Central memory CD4-positive, alpha-beta T cell (primary cell): ENCODE results near the gene BCL2.
"Not testable (repeated sequence)": the region's sequence is repeated elsewhere in the genome, so short reads cannot be mapped to it uniquely, and the experiment has no call there.

Experiments used
- DNase-seq: peaks from one replicate; pipeline ENCODE4 v3.0.0; 2022

The BCL2 gene

DNA sequence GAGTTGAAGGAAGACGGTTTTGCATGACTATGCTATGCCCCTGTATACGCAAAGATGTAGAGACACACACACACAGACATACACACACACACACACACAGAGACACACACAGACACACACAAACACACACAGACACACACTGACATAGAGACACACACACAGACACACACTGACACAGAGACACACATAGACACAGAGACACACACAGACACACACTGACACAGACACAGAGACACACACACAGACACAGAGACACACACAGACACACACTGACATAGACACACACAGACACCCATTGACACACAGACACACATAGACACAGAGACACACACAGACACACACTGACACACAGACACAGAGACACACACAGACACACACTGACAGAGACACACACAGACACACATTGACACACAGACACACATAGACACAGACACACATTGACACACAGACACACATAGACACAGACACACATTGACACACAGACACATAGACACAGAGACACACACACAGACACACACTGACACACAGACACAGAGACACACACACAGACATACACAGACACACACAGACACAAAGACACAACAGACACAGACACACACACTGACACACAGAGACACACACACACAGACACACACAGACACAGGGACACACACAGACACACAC lies 121.3 kb downstream of the BCL2 start:
- DNase-seq, result no peak

DNA sequence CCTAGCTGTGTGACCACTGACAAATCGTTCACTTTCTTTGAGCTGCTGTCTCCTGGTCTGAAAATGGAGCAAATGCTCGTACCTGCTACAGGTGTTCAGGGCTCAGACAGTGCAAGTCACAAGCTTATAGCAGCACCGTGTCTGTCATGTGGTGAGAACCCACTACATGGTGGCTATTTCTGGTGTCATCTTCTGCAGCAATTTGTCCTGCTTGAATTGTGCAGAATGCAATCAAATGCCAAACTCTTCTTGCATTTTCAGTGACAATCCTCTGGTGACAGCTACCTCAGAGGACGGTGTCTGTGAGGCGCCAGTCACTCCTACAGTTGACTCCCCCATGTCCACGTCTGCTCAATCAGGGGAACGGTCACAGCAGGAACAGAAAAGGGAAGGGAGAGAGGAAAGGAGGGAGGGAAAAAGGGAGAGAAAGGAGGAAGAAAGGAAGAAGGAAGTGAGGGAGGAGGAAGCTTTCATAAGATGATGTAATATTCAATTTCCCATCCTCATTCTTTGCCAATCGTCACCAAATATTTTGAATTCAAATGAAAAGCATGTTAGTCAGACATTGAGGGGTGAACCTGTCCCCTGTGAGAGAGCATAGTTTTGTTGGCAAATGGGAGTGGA lies 122.2 kb downstream of the BCL2 start:
- no peak for DNase-seq

DNA sequence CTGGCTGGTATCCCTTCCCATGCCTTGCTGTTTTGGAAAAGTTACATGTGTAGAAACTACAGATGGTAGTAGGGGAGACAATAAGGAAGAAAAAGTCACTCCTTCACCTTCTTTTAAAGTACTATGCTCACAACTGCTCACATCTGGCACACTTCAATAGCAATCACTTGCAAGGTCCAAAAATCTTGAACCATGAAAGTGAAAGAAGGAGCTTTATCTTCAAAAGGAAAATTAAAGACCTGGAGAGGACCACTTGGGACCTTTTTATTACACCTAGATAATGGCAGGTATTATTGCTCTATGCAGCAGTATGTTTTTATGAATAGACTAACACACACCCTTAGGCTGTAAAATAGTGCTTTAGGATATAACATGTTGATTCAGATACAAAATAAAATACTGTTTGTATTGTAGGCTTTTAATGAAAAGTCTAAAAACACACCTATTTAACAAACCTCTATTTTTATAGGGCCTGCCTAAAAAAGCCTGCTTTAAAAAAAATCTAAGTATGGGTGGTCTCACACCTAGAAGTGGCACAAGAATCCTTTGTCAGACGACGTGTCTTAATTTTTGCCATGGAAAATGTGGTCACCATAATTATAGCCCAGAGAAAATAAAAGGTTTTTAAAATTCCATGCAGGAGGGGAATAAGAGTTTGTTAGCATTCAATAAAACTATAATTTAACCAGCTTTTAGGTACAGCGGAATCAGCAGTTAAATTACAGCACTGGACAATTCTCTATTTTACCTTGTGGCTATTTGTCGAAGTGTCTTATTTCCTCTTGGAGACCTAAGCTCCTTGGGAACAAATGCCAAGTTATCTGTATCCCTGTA lies 124.0 kb downstream of the BCL2 start:
- no peak for DNase-seq

DNA sequence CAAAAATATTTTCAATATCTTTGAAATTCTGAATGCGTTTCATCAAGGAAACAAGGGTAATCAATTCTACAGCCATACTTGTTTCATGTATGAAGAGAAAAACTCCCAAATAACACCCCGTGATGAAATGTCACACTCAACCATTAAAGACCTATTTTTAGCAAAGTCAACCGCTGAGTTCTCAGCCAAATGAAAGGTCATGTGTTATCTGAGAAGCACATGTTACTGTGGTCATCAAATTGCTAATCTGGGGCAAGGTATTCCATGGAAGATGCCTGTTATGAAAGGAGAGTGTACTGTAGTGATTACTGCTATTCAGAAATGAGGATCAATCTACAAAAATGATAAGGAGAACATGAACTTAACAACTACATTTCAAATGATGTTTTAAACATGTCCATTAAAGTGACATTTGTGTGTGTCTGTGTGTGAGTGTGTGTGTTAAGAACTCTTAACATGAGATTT lies 126.7 kb downstream of the BCL2 start:
- DNase-seq, result no peak

DNA sequence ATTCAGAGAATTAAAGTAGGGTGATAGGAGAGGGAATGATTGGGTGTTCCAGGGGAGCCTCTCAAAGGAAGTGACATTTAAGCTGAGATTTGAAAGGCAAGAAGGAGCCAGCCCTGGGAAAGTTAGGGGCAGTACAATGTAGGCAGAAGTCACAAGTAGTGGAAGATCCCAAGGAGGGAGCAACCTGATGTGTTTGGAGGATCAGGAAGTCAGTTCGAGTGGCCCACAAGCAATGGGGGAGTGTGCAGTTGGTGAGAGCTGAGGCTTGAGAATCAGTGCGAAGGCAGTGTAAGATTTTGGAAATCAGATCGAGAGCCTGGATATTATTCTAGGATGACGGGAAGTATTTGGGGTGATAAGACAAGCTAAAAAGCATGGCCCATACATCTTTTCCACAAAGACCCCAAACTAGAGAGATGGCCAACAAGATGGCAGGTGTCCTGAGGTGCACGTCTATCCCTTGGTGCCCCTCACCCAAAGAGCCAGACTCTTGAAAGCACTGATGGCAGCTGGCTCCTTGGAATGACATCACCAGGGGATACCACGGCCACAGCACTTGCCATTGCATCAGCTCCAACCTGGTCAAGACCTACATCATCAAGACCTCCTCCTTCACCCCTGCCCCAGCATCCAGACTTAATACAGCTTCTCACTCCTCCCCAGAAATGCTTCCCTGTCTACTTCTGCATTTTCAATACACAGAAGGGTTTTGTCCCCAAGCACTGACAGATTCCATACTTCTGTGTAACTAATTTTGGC lies 127.3 kb downstream of the BCL2 start:
- DNase-seq, result no peak

DNA sequence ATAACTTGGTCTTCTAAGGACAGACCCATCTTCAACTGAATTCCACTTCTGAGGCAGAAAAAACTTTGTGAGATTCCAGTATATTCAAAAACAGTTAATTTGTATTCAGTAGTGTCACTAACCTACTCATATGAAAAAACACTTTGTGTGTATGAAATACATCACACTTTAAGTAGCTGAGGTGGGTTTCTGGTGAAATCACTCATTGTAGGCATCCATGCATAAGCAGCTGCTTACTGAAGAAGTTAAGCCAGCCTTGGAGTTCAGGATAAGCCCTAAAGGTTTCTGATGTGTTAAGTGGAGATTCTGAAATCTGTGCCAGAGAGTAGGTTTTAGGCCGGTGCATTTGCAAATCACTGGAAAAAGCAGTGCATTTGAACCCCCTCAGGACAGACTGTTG lies 128.2 kb downstream of the BCL2 start:
- DNase-seq, result no peak

DNA sequence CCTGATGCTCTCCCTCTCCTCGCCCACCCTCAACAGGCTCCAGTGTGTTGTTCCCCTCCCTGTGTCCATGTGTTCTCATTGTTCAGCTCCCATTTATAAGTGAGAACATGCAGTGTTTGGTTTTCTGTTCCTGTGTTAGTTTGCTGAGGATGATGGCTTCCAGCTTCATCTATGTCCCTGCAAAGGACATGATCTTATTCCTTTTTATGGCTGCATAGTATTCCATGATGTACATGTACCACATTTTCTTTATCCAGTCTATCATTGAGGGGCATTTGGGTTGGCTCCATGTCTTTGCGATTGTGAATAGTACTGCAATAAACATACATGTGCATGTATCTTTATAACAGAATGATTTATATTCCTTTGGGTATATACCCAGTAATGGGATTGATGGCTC lies 128.7 kb downstream of the BCL2 start:
- DNase-seq, result not testable (repeated sequence)

DNA sequence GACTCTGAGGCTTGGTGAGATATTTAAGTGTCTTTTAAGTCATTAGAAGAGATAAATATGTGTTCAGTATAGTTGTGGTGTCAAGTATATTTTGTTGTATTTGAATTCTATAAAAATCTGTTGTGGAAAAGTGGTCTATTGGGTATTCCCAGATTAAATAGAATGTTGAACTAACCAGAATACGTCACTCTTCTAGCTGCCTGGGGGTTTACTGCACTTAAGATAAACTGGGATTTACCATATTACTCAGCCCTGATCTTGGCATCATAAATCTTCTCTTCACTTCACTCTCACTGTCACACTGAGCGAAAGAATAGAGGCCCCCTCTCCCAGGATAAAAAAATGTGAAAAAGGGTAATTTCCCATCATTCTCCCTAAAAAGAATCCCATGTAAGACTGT lies 129.8 kb downstream of the BCL2 start:
- DNase-seq, result no peak

DNA sequence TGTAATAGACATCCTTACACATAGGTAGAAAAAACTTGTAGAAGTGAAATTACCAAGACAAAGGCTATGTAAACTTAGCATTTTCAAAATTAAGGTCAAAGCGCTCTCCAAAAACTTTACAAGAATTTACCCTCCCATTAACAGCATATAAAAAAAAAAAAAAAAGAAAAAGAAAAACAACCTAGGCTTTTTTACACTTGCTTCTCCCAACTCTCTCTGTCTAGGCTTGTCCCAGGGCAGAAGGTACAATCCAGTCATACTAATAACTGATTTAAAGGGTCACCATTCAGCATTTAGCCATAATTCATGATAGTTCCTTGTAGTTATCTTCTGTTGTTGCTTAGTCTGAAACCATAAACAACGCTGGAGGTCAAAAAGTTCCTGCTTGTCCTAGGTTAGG lies 130.5 kb downstream of the BCL2 start:
- no peak for DNase-seq

DNA sequence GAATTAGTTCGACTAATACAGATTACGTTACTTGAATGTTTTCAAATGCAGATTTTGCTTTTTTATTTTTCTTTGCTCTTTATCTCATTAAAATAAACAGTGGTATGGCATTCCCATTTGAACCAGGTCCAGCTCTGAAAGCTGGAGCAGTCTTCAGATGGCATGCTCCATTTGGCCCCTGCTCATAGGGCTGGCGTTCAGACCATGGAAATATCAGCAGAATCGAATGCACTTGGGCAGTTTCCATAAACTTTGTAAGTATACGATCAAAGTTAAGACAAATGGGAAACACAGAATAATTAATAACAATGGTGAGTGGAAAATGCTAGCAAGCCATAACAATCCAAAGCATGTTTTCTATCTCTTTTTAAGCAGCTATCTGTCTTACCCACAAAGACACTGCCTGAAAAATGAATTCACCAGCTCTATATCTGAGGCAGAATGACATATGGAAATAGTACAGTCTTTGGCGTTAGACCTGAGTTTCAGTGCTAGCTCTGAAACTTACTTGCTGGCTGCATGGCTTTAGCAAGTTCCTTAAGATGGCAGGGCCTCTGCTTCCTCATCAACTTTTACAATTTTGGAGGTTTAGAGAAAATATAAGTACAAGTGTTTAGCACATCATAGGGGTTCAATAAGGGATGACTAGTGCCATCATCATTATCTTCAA lies 131.6 kb downstream of the BCL2 start:
- no peak for DNase-seq

DNA sequence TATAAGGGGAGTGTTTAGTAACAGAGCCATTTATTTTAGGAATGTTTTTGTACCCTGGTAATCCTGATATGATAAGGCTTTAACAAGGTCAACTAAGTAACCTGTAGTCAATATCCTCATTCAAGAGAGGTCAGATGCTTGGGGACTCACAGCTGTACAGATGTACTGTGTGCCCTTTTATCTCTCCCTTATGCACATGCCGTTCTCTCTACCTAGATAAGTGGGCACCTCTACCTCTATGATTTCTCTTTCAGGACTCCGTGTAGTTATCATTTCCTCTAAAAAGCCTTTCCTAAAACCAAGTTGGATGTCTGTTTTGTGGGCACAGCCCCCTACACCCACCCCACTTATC lies 132.4 kb downstream of the BCL2 start:
- DNase-seq, result no peak

DNA sequence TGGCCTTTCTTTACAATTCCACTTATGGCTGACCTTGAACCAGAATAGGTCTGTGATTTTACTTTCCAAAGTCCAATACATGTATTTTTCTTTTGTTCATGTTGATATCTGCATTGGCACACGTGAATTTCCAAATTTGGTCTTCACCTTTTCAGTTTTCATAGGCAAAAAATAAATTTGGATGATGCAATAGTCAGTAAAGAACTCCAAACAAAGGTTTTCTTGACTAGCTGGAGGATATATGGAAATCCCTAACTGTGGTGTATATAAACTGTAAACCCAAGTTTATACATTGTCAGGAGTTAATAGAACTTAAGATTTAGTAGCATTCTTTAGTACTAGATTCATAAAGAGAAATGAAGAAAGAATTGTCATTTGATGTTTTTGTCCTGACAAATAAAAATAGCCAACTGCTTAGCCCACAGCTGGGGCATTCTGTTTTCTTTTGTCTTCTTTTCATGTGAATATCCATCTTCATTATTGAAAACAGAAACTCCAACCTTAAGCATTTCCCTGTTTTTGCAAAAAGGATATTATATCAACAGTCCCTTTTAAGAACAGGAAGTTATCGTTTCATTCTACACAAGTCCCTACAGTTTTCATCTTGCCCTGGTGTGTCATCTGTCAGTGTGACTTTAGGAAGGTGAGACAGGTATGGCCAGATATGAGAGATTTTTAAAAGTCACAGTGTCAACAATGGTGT lies 132.9 kb downstream of the BCL2 start:
- no peak for DNase-seq

DNA sequence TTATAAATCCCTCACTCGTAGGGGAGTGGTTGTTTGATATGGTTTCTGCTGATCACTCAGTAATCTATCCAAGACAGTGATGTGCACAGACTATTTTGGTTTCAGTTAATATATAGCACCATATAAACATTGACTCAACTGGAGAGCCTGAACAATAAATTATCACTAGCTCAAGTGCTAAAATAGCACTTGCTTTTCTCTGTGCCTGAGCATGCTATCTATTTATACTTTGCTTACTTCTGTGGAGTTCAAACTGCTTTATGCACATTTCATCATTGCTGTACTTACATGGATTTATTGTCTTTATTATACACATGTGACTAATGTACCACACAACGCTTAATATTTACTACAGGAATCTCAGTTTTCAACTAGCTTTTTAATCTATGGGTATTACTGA lies 133.6 kb downstream of the BCL2 start:
- no peak for DNase-seq

DNA sequence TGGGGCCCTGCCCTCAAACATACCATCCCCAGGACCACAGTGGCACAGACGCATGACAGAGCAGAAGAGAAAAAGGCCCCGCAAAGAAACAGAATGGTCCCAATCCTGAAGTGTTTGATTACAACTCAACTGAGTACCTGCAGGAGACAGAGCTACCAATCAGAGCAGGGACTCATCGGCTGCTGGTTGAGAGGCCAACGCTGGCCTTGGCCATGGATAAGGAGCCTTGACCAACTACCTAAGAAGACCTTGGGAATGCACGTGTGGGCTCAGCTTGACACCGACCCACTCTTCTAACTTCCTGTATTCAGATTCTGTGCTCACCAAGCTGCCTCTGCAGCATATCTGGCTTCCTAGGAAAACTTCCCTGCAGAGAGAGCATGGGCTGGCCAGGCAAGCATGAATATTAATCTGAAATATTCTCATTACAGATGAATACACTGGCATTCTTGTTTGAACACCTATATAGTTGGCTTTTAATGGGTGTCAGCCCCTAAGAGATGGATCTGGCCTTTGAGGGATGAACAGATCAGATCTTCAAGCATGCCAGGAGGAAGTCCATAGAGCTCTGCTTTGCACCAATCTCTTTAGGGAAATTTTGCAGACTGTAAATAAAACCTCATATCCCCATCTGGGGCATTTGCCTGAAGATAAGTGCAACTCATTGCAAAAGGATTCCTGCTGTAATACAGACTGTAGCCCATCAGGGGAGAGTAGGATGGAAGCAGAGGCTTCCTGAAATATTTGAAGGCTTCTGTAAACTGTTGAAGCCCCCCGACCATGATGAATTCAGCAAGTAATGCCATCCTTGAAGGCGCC lies 135.4 kb downstream of the BCL2 start:
- no peak for DNase-seq

DNA sequence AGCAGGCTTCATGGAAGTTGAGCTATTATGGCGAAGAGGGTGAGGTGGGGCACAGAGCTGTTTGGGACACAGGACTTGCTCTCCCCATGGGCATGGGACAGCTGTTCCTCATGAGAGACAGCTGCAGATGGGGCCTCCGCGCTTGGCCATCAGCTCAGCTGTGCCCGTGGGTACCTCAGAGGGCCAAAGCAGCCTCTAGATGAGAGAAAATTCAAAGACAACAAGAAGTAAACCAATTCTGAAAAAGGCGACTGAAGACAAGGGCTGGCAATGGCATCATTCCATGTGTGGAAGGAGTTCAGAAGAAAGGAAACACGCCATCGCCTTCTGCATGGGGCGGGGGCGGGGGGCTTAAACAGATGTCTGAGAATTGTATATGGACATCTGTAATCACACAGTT lies 136.2 kb downstream of the BCL2 start:
- no peak for DNase-seq

DNA sequence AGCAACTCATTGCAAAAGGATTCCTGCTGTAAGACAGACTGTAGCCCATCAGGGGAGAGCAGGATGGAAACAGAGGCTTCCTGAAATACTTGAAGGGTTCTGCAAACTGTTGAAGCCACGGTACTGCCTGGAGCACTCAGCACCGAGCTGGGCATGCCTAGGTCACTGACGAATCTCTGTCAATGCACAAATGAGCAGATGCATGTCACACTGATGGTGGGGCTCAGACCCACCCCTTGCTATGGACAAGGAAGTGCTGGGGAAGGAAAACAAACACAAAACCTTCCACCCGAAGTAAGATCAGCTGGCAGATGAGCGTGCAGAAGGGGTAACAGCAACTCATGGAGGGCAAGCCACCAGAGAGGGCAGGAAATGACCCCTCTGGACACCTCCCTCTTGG lies 136.7 kb downstream of the BCL2 start:
- DNase-seq, result no peak

DNA sequence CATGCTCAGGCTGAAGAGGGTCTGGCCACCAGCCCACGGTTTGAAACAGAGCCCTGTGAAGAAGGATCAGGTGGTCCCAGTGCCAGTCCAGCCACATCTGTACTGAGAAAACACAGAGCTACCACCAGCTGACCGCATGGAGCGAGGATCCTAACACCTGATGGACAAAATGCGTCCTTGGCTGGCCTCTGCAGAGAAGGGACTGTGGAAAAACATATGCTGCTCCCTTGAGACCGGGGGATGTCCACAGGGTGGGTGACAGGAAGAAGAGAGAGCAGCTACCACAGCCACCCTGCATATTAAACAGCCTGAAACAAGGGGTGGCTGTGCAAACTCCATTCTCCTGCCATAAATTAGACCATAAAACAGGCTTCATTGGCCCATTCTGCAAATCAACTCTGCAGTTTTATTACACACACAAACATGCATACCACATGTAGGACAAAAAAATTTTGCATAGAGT lies 137.2 kb downstream of the BCL2 start:
- no peak for DNase-seq

DNA sequence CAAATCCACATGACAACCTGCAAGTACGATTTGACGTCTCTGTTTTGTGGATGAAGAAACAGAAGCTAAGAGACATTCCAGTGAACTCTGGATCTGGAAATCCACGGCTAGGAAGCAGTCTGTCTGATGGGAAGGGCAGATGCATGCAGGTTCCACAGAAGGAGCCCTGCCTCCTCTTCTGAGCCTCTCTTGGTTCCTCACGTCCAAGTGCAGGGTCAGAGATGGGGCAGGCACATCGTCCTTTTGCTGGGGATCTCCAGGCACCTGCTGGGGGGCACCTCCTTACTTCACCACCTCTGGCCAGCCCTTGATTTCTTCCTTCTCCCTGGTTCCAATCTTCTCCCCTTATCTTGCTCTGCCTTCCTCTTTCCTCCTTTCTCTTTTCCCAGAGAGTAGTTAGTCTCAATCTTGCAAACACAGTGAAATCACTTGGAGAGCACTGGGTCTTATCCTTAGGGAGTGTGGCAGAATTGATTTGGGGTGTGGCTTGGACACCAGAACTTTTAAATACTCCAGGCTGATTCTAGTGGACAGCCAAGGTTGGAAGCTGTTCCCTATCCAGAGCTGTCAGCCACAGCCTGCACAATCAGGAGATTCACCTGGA lies 137.8 kb downstream of the BCL2 start:
- DNase-seq, result no peak

DNA sequence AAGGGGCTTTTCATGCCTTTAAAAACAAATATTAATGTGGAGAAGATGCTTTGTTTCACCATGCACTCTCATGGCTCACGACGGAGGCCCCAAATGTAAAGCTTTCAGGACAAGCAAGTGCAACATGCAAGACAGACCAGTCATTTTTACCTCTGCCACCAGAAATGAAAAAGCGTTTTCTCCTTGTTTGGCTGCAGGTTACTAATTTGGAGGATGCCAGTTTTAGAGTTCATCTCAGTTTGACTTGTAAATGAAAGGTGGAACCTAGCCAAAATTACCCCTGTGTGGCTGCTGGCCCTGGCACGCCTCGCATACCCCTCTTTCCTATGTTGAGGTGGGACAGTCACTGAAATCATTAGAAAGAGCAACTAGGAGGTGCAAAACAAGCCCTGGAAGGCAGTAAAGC lies 138.6 kb downstream of the BCL2 start:
- no peak for DNase-seq

DNA sequence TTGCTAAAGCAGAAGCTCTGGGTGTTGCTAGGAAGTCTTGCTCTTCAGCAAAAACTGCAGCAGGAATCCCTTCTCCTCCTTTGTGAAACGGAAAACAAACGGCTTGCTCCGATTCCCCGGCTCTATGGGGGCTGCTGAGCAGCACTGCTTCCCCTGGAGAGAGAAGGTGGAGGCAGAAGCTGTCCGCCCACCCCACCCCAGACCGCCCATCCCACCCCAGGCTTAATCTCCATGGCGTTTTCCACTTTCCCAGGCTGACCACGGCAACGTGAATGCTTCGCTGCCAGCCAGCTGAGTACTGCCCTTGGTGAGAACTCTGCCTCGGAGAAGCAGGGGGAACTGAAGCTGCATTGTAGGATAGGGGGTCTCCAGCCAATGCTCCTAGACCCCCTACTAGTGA lies 139.2 kb downstream of the BCL2 start:
- DNase-seq, result no peak

DNA sequence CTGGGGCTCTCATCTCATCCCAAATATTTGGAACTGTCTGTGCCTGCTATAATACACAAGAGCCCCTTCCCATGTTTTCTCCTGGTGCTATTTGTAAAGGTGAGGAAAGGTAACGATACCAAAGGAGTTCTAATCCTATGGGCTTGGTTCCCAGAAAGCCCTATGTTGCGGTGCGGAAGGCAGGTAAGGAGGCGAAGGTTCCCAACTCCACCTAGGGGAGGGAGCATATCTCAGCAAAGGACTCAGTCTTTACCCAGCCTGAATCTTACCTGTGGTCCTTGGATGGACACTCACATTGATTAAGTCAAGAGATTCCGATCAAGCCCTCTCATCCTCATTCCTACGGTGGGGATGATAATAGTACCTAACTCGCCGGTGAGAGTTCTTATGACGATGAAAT lies 140.1 kb downstream of the BCL2 start:
- DNase-seq, result no peak
